GM12892 (cell line): ENCODE measurements around the gene ZNF710.
A peak's percentile ranks its signal among the peaks of the same experiment; 100 is the strongest.

Experiments
- POLR2A ChIP-seq: IDR thresholded peaks from 2 replicates; pipeline ENCODE4 v1.6.1; 2011; ENCODE audit warnings: low read depth, low read length, control low read depth
- POLR2AphosphoS5 ChIP-seq: IDR thresholded peaks from 2 replicates; pipeline ENCODE4 v1.6.1; 2011; ENCODE audit warnings: low read depth, low read length, control low read depth
- TAF1 ChIP-seq: IDR thresholded peaks from 2 replicates; pipeline ENCODE4 v1.6.1; 2011; ENCODE audit warnings: low read depth, mild to moderate bottlenecking, control low read depth, low read length, borderline replicate concordance

- no peak for TF ChIP-seq POLR2AphosphoS5
- TF ChIP-seq POLR2A = peak; percentile 62; the same call in 1 of the 2 replicates
- TF ChIP-seq TAF1 = peak; percentile 44; the same call in 1 of the 2 replicates
Measured at GRCh38 chr15:90001062-90001682, at the start of gene ZNF710.
